ENCODE results near the gene ZBTB7C.

Gene ZBTB7C

DNA sequence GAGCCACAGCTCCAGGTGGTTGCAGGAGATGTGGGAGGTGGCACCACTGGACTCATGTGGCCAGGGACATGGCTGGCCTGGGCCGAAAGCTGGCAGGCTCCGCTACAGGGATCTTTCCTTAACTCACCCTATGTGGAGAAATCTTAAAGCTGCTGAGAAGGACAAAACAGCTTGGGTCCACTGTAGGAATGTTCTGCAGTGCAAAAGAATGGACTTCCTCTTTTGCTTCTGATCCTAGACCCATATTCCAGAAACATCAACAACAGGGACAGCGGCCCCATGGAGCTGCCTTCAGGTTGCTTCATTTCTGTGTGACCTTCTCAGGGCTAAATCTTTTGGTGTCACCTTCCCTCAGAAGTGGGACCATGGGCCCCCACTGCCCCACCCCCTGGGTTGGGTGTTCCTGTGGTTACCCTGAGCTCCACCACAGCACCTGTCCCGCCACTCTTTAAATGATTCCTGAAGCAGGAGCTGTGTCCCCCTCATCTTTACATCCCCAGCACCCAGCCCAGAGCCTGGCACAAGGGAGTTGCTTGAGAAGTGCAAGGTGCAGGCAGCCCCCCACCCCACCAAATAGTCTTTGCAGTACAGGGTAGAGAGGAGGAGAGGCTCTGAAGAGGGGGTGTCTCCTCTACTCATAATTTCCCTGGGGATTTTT is 205.8 kb downstream of the ZBTB7C start:
- H3K4me3 ChIP-seq (ENCODE audit: low read length) = no peak overlapping the region
- no peak for TF ChIP-seq CTCF (conservative IDR thresholded peaks at IDR 0.05; ENCODE audit: low read length)
- DNase-seq (ENCODE audit: low read depth) = no peak

DNA sequence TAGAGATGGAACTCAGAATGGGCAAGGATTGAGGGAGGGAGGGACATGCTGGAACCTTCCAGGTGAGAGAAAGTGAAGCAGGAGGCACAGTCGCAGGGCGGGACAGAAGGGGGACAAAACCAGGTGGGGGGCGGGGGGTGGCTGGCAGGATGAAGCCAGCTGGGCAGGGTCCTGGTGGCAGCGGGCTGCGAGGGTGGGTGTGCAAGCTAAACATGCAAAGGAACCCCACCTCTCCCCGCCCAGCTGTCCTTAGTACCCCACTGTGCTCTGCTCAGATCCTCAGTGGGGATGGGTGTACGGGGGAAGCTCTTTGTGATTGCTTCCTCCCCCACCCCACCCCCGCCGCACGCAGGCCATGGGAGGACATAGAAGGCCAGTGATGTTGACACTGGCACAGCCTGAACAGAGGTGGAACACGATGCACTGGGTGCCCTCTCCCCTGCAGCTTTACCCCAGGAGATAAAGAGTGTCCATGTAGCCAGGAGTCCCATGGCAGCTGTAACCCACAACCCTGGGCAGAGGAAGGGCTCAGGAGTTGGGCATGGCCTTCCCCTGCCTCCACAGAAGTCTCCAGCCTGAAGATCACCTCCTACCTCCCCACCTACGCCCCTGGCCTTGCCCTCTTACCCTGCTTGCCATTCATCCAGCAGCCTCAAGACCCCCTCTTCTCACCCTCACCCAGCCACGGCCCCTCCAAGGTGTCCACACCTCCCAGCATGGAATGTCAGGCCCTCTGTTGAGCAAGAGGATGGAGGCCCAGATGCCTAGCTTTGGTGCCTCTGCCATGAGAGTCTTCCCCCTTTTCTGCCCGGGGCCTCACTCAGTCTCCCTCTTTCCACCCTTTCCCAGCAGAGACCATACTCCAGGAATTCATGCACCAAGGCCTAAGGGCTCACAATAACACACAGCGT is 206.6 kb downstream of the ZBTB7C start:
- H3K4me3 ChIP-seq (ENCODE audit: low read length) = no peak overlapping the region
- no peak for TF ChIP-seq CTCF (conservative IDR thresholded peaks at IDR 0.05; ENCODE audit: low read length)
- no peak for DNase-seq (ENCODE audit: low read depth)

- no peak for DNase-seq (ENCODE audit: low read depth)
- no peak overlapping the region for H3K4me3 ChIP-seq (ENCODE audit: low read length)
- TF ChIP-seq CTCF (conservative IDR thresholded peaks at IDR 0.05; ENCODE audit: low read length) = no peak
Measured at GRCh38 chr18:48202006-48202348, 207.2 kb downstream of the ZBTB7C start.

DNA sequence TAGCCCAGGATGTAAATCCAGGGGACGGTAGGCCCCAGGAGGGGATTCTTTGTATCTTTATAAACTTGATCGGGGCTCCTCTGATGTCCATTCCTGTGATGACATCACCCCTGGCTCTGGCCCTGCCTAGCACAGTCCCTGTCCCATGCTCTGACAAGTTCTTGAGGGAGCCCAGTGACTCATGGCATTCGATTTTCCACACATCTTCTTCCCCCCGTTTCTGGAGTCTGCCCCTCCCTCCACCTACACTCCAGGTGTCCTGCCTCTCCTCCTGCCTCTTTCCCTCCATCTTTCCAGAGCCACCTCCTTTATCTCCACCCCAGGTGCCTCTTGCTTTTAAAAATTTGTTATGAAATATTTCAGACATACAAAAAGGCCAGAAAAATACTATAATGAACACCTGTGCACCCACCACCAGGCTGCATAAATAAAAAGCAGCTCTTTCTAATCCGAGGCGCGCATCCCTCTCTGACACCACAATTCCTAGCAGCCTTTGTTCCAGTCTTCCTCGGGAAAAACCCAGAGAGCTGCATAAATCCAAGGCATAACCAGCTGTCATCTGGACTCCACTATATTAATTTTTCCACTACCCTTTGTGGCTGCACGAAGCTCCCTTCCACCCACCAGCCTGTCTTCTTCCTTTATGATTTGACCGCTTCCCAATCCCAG is 207.7 kb downstream of the ZBTB7C start:
- H3K4me3 ChIP-seq (ENCODE audit: low read length) = no peak overlapping the region
- DNase-seq (ENCODE audit: low read depth) = no peak
- TF ChIP-seq CTCF (conservative IDR thresholded peaks at IDR 0.05; ENCODE audit: low read length) = no peak

DNA sequence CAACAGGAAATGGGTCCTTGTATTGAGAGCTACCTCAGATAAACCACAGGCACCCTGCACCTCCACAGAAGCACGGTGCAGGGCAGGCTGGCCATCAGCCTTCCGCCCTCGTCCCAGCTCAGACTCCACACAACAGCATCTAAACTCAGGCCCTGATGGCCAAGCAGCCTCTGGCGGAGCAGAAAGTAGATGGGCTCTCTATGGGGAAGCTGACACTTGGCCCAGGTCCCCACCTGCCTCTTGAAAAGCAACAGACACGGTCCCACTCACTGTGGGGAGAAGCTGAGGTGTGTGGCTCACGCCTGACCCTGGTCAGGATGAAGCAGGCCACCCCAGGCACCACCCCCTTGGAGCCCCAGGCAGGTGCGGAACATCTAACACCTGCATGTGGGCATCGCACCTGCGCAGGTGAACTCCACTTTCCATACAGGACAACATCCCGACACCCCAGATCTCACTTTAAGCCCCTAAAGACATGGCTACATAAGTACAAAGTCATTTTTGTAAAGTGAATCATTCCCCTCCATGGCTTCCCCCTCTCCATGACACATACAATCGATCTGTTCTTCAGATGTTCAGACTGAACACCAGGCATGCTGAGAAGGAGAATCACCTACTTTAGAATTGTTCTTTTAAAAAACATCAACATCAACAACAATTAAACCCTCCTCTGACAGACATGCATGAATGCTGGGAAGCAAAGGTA is 208.4 kb downstream of the ZBTB7C start:
- no peak for DNase-seq (ENCODE audit: low read depth)
- TF ChIP-seq CTCF (conservative IDR thresholded peaks at IDR 0.05; ENCODE audit: low read length) = no peak

DNA sequence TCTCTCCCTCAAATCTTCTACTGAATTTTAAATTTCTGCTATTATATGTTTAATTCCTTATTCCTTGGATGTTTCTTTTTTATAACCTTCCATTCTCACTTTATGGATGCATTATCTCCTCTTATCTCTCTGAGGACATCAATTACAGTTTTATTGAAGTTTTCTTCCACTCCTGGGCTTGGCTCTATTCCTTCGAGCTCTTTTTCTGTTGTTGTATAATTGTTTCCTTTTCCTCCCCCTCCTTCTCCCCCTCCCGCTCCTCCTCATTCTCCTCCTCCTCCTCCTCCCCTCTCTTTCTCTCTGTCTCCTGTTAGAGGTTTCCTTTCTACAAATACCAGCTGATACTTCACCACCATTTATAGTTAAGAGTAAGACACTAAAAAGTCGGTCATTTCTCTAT is 209.8 kb downstream of the ZBTB7C start:
- no peak overlapping the region for H3K4me3 ChIP-seq (ENCODE audit: low read length)
- DNase-seq (ENCODE audit: low read depth) = no peak
- no peak for TF ChIP-seq CTCF (conservative IDR thresholded peaks at IDR 0.05; ENCODE audit: low read length)

More for the DNA sequence above, 208.4 kb downstream of the ZBTB7C start:
- H3K4me3 ChIP-seq (ENCODE audit: low read length) = no peak overlapping the region

Data from AG10803 (cell line).